ENCODE results near the gene PITPNM2. TPM values are rescaled to one million over a fixed set of nuclear protein-coding genes. Genes with fewer than 3 reads are reported as not detected.

PITPNM2 gene
- total RNA-seq, 1 donor: 3.9 TPM

- peak overlapping the region; percentile 0 for H3K4me3 ChIP-seq (ENCODE audit: low read depth, low read length)
- TF ChIP-seq CTCF (IDR thresholded peaks at IDR 0.05; ENCODE audit: insufficient read depth, low read depth, low read length): no peak
- no peak for DNase-seq (ENCODE audit: low read depth)
These were observed 9.9 kb downstream of the PITPNM2 start for GRCh38 chr12:123140676-123141614.

GRCh38 chr12:123139926-123140675 is 10.8 kb downstream of the PITPNM2 start:
- no peak overlapping the region for H3K4me3 ChIP-seq (ENCODE audit: low read depth, low read length)
- TF ChIP-seq CTCF (IDR thresholded peaks at IDR 0.05; ENCODE audit: insufficient read depth, low read depth, low read length): no peak
- peak; percentile 57 for DNase-seq (ENCODE audit: low read depth)

- no peak overlapping the region for H3K4me3 ChIP-seq (ENCODE audit: low read depth, low read length)
- TF ChIP-seq CTCF (IDR thresholded peaks at IDR 0.05; ENCODE audit: insufficient read depth, low read depth, low read length): no peak
- DNase-seq (ENCODE audit: low read depth): no peak
These were observed 15.2 kb downstream of the PITPNM2 start for GRCh38 chr12:123135688-123136087.

- DNase-seq (ENCODE audit: low read depth): no peak
- no peak for TF ChIP-seq CTCF (IDR thresholded peaks at IDR 0.05; ENCODE audit: insufficient read depth, low read depth, low read length)
- no peak overlapping the region for H3K4me3 ChIP-seq (ENCODE audit: low read depth, low read length)
These were observed 16.1 kb downstream of the PITPNM2 start for GRCh38 chr12:123134826-123135225.

- no peak for DNase-seq (ENCODE audit: low read depth)
- H3K4me3 ChIP-seq (ENCODE audit: low read depth, low read length): no peak overlapping the region
- no peak for TF ChIP-seq CTCF (IDR thresholded peaks at IDR 0.05; ENCODE audit: insufficient read depth, low read depth, low read length)
These were observed 16.6 kb downstream of the PITPNM2 start for GRCh38 chr12:123134271-123134671.

- no peak overlapping the region for H3K4me3 ChIP-seq (ENCODE audit: low read depth, low read length)
- no peak for TF ChIP-seq CTCF (IDR thresholded peaks at IDR 0.05; ENCODE audit: insufficient read depth, low read depth, low read length)
- DNase-seq (ENCODE audit: low read depth): no peak
These were observed 17.2 kb downstream of the PITPNM2 start for GRCh38 chr12:123133701-123134100.
